Frontal cortex (tissue), 4 donors: ENCODE data around the gene ITGA2. TPM values are rescaled to one million over a fixed set of nuclear protein-coding genes. Genes with fewer than 3 reads are reported as not detected.
A peak's percentile ranks its signal among the peaks of the same experiment; 100 is the strongest.

ENCODE experiments used
- DNase-seq, 2 donors: peaks; one replicate each; pipeline ENCODE4 v3.0.0; 2012; ENCODE audit warnings: low spot score in 2 of 2
- FAIRE-seq: peaks from 2 replicates; lab custom pipeline; 2012; peaks lifted over from hg19 to GRCh38; lab: Jason Lieb, UNC
- total RNA-seq: library from RNA; depleted of rRNA; stranded (reverse); fragments of >200 nt; gene quantifications from one replicate; pipeline ENCODE4 v1.2.3, GENCODE V29; 2014
- donor health status: control.
- donor health status: control.
- donor health status: control.

Gene ITGA2
- total RNA-seq, 1 donor from 2014 or later = 2.0 TPM

GRCh38 chr5:52987711-52988331 is 1.3 kb upstream of the ITGA2 start:
- FAIRE-seq (no peak), DNase-seq (no peak)

GRCh38 chr5:52988335-52989024 is 672 bp upstream of the ITGA2 start:
- no peak for DNase-seq
- no peak for FAIRE-seq

- FAIRE-seq = no peak
- peak; percentile 58 to 73 for DNase-seq
These were observed 802 bp downstream of the ITGA2 start for GRCh38 chr5:52989781-52990527.

- DNase-seq (no peak), FAIRE-seq (no peak)
These were observed 1.4 kb downstream of the ITGA2 start for GRCh38 chr5:52990528-52990925.

GRCh38 chr5:52993367-52993766 is 4.2 kb downstream of the ITGA2 start:
- FAIRE-seq = no peak

GRCh38 chr5:52994266-52994665 is 5.1 kb downstream of the ITGA2 start:
- FAIRE-seq (no peak), DNase-seq (no peak)

More at GRCh38 chr5:52993367-52993766, 4.2 kb downstream of the ITGA2 start:
- DNase-seq = no peak

GRCh38 chr5:52995095-52995494 is 5.9 kb downstream of the ITGA2 start:
- no peak for DNase-seq
- FAIRE-seq = no peak

- no peak for DNase-seq
- no peak for FAIRE-seq
These were observed 6.8 kb downstream of the ITGA2 start for GRCh38 chr5:52995914-52996313.

GRCh38 chr5:52996979-52997378 is 7.8 kb downstream of the ITGA2 start:
- no peak for DNase-seq
- peak; percentile 42 for FAIRE-seq

GRCh38 chr5:52997424-52997823 is 8.3 kb downstream of the ITGA2 start:
- peak; percentile 94 for FAIRE-seq
- DNase-seq = peak in 1 of 2 donors; percentile 39

- no peak for FAIRE-seq
- DNase-seq = no peak
These were observed 9.6 kb downstream of the ITGA2 start for GRCh38 chr5:52998552-52999313.

GRCh38 chr5:52999344-52999949 is 10.3 kb downstream of the ITGA2 start:
- DNase-seq (no peak), FAIRE-seq (no peak)

- no peak for FAIRE-seq
These were observed 12.4 kb downstream of the ITGA2 start for GRCh38 chr5:53001541-53001940.

GRCh38 chr5:53002491-53002890 is 13.3 kb downstream of the ITGA2 start:
- DNase-seq (no peak), FAIRE-seq (no peak)

More at GRCh38 chr5:53001541-53001940, 12.4 kb downstream of the ITGA2 start:
- DNase-seq = no peak

GRCh38 chr5:53003144-53003543 is 14.0 kb downstream of the ITGA2 start:
- FAIRE-seq (no peak), DNase-seq (no peak)

GRCh38 chr5:53006911-53007890 is 18.0 kb downstream of the ITGA2 start:
- FAIRE-seq (no peak), DNase-seq (no peak)

- DNase-seq (no peak), FAIRE-seq (no peak)
These were observed 19.6 kb downstream of the ITGA2 start for GRCh38 chr5:53008751-53009150.

- FAIRE-seq = no peak
- no peak for DNase-seq
These were observed 20.7 kb downstream of the ITGA2 start for GRCh38 chr5:53009816-53010215.

GRCh38 chr5:53010814-53011213 is 21.7 kb downstream of the ITGA2 start:
- no peak for DNase-seq
- FAIRE-seq = no peak
